Suprapubic skin (tissue), 4 donors: Measurements from ENCODE around the gene LRBA. TPM values are rescaled to one million over a fixed set of nuclear protein-coding genes. Genes with fewer than 3 reads are reported as not detected.

ENCODE experiments used
- DNase-seq, 2 donors: peaks; one replicate each; pipeline ENCODE4 v3.0.0-alpha.2; 2019; ENCODE audit warnings: low spot score in 2 of 2
- H3K27ac ChIP-seq: fragments of 200-600 bp; sonication (generic); one replicate; pipeline ENCODE4 v1.5.1; 2019
- H3K27me3 ChIP-seq: fragments of 200-600 bp; sonication (generic); one replicate; pipeline ENCODE4 v1.5.1; 2019
- H3K36me3 ChIP-seq: fragments of 200-600 bp; sonication (generic); one replicate; pipeline ENCODE4 v1.5.1; 2019
- H3K4me1 ChIP-seq: fragments of 200-600 bp; sonication (generic); one replicate; pipeline ENCODE4 v1.5.1; 2019
- H3K4me3 ChIP-seq: fragments of 200-600 bp; sonication (generic); one replicate; pipeline ENCODE4 v1.5.1; 2019; ENCODE audit warnings: mild to moderate bottlenecking
- H3K9me3 ChIP-seq: fragments of 200-600 bp; sonication (generic); one replicate; pipeline ENCODE4 v1.5.1; 2019
- EP300 ChIP-seq: sonication (generic); formaldehyde crosslinking; IDR thresholded peaks from one replicate; pipeline ENCODE4 v1.6.1; 2017; ENCODE audit warnings: antibody characterized with exemption
- POLR2A ChIP-seq, 2 donors: fragments of 450-650 bp; IDR thresholded peaks; one replicate each; pipeline ENCODE4 v1.6.1; 2017; ENCODE audit warnings: antibody characterized with exemption in 2 of 2, mild to moderate bottlenecking in 2 of 2, moderate library complexity in 2 of 2
- POLR2AphosphoS5 ChIP-seq, 3 donors: sonication (generic); formaldehyde crosslinking; IDR thresholded peaks; one replicate each; pipeline ENCODE4 v1.6.1; 2017; ENCODE audit warnings: antibody characterized with exemption in 3 of 3
- WGBS: methylation state at CpG from one replicate; pipeline ENCODE4 v1.1.5; 2018; 5-methylcytosine and 5-hydroxymethylcytosine counted together
- total RNA-seq, 4 donors: library from RNA; depleted of rRNA; stranded (reverse); fragments of >200 nt; gene quantifications; one replicate each; pipeline ENCODE4 v1.1.0, GENCODE V29; 2016
- TF ChIP-seq, protein P1 (sequence below), 2 donors: fragments of 200-600 bp in 1 of 2; fragments of 450-650 bp in 1 of 2; sonication (generic) in 1 of 2; IDR thresholded peaks; one replicate each; pipeline ENCODE4 v1.5.1; 2016 to 2019; ENCODE audit warnings: antibody characterized with exemption in 2 of 2, mild to moderate bottlenecking in 1 of 2, moderate library complexity in 1 of 2

LRBA gene
- total RNA-seq, 4 donors from 2014 or later: 64.6 to 128 (median 81.0) TPM

- no peaks in the 10 kb centered on the region for H3K36me3 ChIP-seq
- no peaks in the 10 kb centered on the region for H3K9me3 ChIP-seq
- H3K27ac ChIP-seq: no peak overlapping the region
- no peaks in the 10 kb centered on the region for H3K27me3 ChIP-seq
- DNase-seq: no peak
- WGBS: 73% methylated on average over 6 of the region's 6 CpGs
- TF ChIP-seq POLR2A (IDR thresholded peaks at IDR 0.05) (no peak), EP300 (no peak), POLR2AphosphoS5 (IDR thresholded peaks at IDR 0.05) (no peak)
- TF ChIP-seq, protein P1, sequence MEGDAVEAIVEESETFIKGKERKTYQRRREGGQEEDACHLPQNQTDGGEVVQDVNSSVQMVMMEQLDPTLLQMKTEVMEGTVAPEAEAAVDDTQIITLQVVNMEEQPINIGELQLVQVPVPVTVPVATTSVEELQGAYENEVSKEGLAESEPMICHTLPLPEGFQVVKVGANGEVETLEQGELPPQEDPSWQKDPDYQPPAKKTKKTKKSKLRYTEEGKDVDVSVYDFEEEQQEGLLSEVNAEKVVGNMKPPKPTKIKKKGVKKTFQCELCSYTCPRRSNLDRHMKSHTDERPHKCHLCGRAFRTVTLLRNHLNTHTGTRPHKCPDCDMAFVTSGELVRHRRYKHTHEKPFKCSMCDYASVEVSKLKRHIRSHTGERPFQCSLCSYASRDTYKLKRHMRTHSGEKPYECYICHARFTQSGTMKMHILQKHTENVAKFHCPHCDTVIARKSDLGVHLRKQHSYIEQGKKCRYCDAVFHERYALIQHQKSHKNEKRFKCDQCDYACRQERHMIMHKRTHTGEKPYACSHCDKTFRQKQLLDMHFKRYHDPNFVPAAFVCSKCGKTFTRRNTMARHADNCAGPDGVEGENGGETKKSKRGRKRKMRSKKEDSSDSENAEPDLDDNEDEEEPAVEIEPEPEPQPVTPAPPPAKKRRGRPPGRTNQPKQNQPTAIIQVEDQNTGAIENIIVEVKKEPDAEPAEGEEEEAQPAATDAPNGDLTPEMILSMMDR (IDR thresholded peaks at IDR 0.05): no peak
- H3K4me1 ChIP-seq: no peaks in the 10 kb centered on the region
- no peak overlapping the region for H3K4me3 ChIP-seq
Measured at GRCh38 chr4:150235808-150236271, 779.2 kb downstream of the LRBA start.

DNA sequence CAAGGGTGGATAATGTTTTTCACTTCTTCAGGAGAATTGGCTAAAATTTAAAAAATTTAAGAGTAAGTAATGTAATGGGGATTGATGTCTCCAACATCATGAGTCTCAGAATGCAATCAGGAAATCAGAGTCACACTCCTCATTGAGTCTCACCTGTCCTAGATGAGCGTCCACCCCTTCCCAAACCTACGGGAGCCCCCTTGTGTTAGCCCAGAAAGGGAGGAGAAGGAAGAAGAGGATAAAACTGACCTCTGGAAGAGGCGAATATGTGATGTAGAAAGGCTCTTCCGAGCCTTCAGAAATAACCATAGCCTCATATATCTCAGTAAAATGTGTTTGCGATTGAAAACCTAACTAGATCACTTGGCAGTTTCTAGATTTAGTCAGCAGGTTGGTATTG, 779.8 kb downstream of the LRBA start:
- no peak overlapping the region for H3K4me3 ChIP-seq
- H3K4me1 ChIP-seq: no peaks in the 10 kb centered on the region
- no peak for TF ChIP-seq POLR2AphosphoS5 (IDR thresholded peaks at IDR 0.05)
- no peak for TF ChIP-seq POLR2A (IDR thresholded peaks at IDR 0.05)
- TF ChIP-seq, protein P1 (IDR thresholded peaks at IDR 0.05): no peak
- no peak for TF ChIP-seq EP300
- H3K27ac ChIP-seq: no peak overlapping the region
- H3K27me3 ChIP-seq: no peaks in the 10 kb centered on the region
- no peak for DNase-seq
- 93% methylated on average over 5 of the region's 5 CpGs for WGBS
- H3K9me3 ChIP-seq: no peaks in the 10 kb centered on the region
- H3K36me3 ChIP-seq: no peaks in the 10 kb centered on the region

GRCh38 chr4:150234246-150234645, 780.8 kb downstream of the LRBA start:
- Histone ChIP-seq H3K27me3 (no peaks in the 10 kb centered on the region), H3K4me1 (no peaks in the 10 kb centered on the region), H3K27ac (no peak overlapping the region), H3K4me3 (no peak overlapping the region), H3K36me3 (no peaks in the 10 kb centered on the region), H3K9me3 (no peaks in the 10 kb centered on the region)
- 90% methylated on average over 5 of the region's 5 CpGs for WGBS
- TF ChIP-seq POLR2A (IDR thresholded peaks at IDR 0.05): no peak
- no peak for DNase-seq

DNA sequence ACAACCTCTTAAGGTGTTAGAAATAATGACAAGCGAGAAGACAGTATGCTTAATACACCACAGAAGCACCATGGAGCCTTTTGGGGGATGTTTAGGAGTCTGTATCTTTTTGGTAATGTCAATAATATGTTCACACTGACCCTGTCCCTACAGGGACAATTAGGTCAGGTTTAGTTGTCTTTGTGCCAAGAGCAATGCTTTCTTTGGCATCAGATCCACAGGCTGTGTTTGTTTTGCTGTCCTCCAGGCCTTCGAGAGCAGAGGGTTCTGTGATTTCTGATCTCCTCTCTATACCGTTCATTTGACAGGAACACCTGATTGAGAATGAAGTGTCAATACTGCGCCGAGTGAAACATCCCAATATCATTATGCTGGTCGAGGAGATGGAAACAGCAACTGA, 783.1 kb downstream of the LRBA start:
- no peaks in the 10 kb centered on the region for H3K9me3 ChIP-seq
- no peak overlapping the region for H3K4me3 ChIP-seq
- no peaks in the 10 kb centered on the region for H3K4me1 ChIP-seq
- no peak overlapping the region for H3K27ac ChIP-seq
- TF ChIP-seq POLR2A (IDR thresholded peaks at IDR 0.05) (no peak), EP300 (no peak), POLR2AphosphoS5 (IDR thresholded peaks at IDR 0.05) (no peak)
- TF ChIP-seq, protein P1 (IDR thresholded peaks at IDR 0.05): no peak
- H3K27me3 ChIP-seq: no peaks in the 10 kb centered on the region
- no peaks in the 10 kb centered on the region for H3K36me3 ChIP-seq
- WGBS: 84% methylated on average over 6 of the region's 6 CpGs
- DNase-seq: no peak

- Histone ChIP-seq H3K4me3 (no peak overlapping the region), H3K27me3 (no peaks in the 10 kb centered on the region), H3K9me3 (no peaks in the 10 kb centered on the region), H3K27ac (no peak overlapping the region), H3K4me1 (no peaks in the 10 kb centered on the region), H3K36me3 (no peaks in the 10 kb centered on the region)
- DNase-seq: no peak
- TF ChIP-seq, protein P1 (IDR thresholded peaks at IDR 0.05): no peak
- TF ChIP-seq EP300 (no peak), POLR2AphosphoS5 (IDR thresholded peaks at IDR 0.05) (no peak), POLR2A (IDR thresholded peaks at IDR 0.05) (no peak)
- whole genome bisulfite sequencing: 93% methylated on average over 4 of the region's 4 CpGs
Measured at GRCh38 chr4:150231107-150231770, 783.8 kb downstream of the LRBA start.
